Measurements from ENCODE around the gene WBP2NL.
A peak's percentile ranks its signal among the peaks of the same experiment; 100 is the strongest.

WBP2NL gene

GRCh38 chr22:41963453-41964111 lies 35.0 kb upstream of the WBP2NL start:
- no peak for DNase-seq (ENCODE audit: low spot score)
- POLR2A ChIA-PET (ENCODE audit: low non-redundant PET) = no interaction called here
- CTCF ChIA-PET = interaction anchor here (0.6 kb wide), 1 partner anchor 128 kb away, joined by 3 read pairs; no protein-coding TSS in a partner anchor
- peak overlapping the region; percentile 38 for H3K27ac ChIP-seq
- TF ChIP-seq CTCF (conservative IDR thresholded peaks at IDR 0.05; ENCODE audit: low read depth) = no peak

GRCh38 chr22:41964112-41964491 lies 34.5 kb upstream of the WBP2NL start:
- no peak for DNase-seq (ENCODE audit: low spot score)
- CTCF ChIA-PET = interaction anchor here (0.6 kb wide), 1 partner anchor 127 kb away, joined by 3 read pairs; no protein-coding TSS in a partner anchor
- POLR2A ChIA-PET (ENCODE audit: low non-redundant PET) = no interaction called here
- TF ChIP-seq CTCF (conservative IDR thresholded peaks at IDR 0.05; ENCODE audit: low read depth) = no peak
- H3K27ac ChIP-seq = peak overlapping the region; percentile 38

GRCh38 chr22:41966225-41966606 lies 32.4 kb upstream of the WBP2NL start:
- ChIA-PET CTCF (interaction anchor here (0.6 to 1.3 kb wide), 2 partner anchors 12 to 125 kb away, joined by 3 to 4 read pairs; no protein-coding TSS in a partner anchor), POLR2A (ENCODE audit: low non-redundant PET) (no interaction called here)
- DNase-seq (ENCODE audit: low spot score) = no peak
- no peak overlapping the region for H3K27ac ChIP-seq
- TF ChIP-seq CTCF (conservative IDR thresholded peaks at IDR 0.05; ENCODE audit: low read depth) = no peak

GRCh38 chr22:41966607-41967240 lies 31.9 kb upstream of the WBP2NL start:
- no peak overlapping the region for H3K27ac ChIP-seq
- ChIA-PET POLR2A (ENCODE audit: low non-redundant PET) (no interaction called here), CTCF (interaction anchor here (0.6 to 1.3 kb wide), 2 partner anchors 124 to 470 kb away, joined by 4 to 6 read pairs; no protein-coding TSS in a partner anchor)
- peak; percentile 33 for TF ChIP-seq CTCF (conservative IDR thresholded peaks at IDR 0.05; ENCODE audit: low read depth)
- DNase-seq (ENCODE audit: low spot score) = peak; percentile 30

GRCh38 chr22:41968601-41969000 lies 30.0 kb upstream of the WBP2NL start:
- no peak overlapping the region for H3K27ac ChIP-seq
- ChIA-PET POLR2A (ENCODE audit: low non-redundant PET) (no interaction called here), CTCF (no interaction called here)
- DNase-seq (ENCODE audit: low spot score) = no peak
- no peak for TF ChIP-seq CTCF (conservative IDR thresholded peaks at IDR 0.05; ENCODE audit: low read depth)

GRCh38 chr22:41969110-41969646 lies 29.4 kb upstream of the WBP2NL start, which contains the start of gene SEPTIN3:
Gene SEPTIN3, plus strand, starts transcription at chr22:41969443. Its CDS starts 2,050 bp downstream, at chr22:41971493.
- ChIA-PET POLR2A (ENCODE audit: low non-redundant PET) (no interaction called here), CTCF (no interaction called here)
- TF ChIP-seq CTCF (conservative IDR thresholded peaks at IDR 0.05; ENCODE audit: low read depth) = no peak

More at GRCh38 chr22:41969110-41969646, 29.4 kb upstream of the WBP2NL start, which contains the start of gene SEPTIN3:
- no peak for DNase-seq (ENCODE audit: low spot score)
- H3K27ac ChIP-seq = no peak within 1 kb of the TSS

Measured in RWPE1 (cell line).